ENCODE results near the gene PTPRG. TPM values are rescaled to one million over a fixed set of nuclear protein-coding genes. Genes with fewer than 3 reads are reported as not detected.

Gene PTPRG
- total RNA-seq, 2 donors from 2014 or later: 26.0 to 26.3 TPM

- H3K9ac ChIP-seq (ENCODE audit: low read depth in 2 of 2, low read length in 2 of 2): no peak overlapping the region
- intact Hi-C loops (cut with DNase I): no loop called here
These were observed 384.3 kb downstream of the PTPRG start for GRCh38 chr3:61945657-61946056.

GRCh38 chr3:61946570-61947324 lies 385.4 kb downstream of the PTPRG start:
- Histone ChIP-seq H3K36me3 (no peaks in the 10 kb centered on the region), H3K27me3 (no peaks in the 10 kb centered on the region), H3K27ac (no peak overlapping the region), H3K4me3 (no peak overlapping the region), H3K4me1 (no peaks in the 10 kb centered on the region), H3K9me3 (no peaks in the 10 kb centered on the region), H3K9ac (ENCODE audit: low read depth in 2 of 2, low read length in 2 of 2) (no peak overlapping the region)
- no peak for TF ChIP-seq CTCF (IDR thresholded peaks at IDR 0.05)
- DNase-seq: no peak
- intact Hi-C loops (cut with DNase I): no loop called here

More at GRCh38 chr3:61945657-61946056, 384.3 kb downstream of the PTPRG start:
- no peaks in the 10 kb centered on the region for H3K9me3 ChIP-seq
- H3K36me3 ChIP-seq: no peaks in the 10 kb centered on the region
- no peaks in the 10 kb centered on the region for H3K27me3 ChIP-seq
- TF ChIP-seq CTCF (IDR thresholded peaks at IDR 0.05): no peak
- no peaks in the 10 kb centered on the region for H3K4me1 ChIP-seq
- H3K4me3 ChIP-seq: no peak overlapping the region
- no peak for DNase-seq
- no peak overlapping the region for H3K27ac ChIP-seq

GRCh38 chr3:61947456-61947855 lies 386.1 kb downstream of the PTPRG start:
- Histone ChIP-seq H3K9me3 (no peaks in the 10 kb centered on the region), H3K27me3 (no peaks in the 10 kb centered on the region), H3K27ac (no peak overlapping the region), H3K4me3 (no peak overlapping the region), H3K9ac (ENCODE audit: low read depth in 2 of 2, low read length in 2 of 2) (no peak overlapping the region), H3K4me1 (no peaks in the 10 kb centered on the region), H3K36me3 (no peaks in the 10 kb centered on the region)
- DNase-seq: no peak
- TF ChIP-seq CTCF (IDR thresholded peaks at IDR 0.05): no peak
- intact Hi-C loops (cut with DNase I): no loop called here

DNA sequence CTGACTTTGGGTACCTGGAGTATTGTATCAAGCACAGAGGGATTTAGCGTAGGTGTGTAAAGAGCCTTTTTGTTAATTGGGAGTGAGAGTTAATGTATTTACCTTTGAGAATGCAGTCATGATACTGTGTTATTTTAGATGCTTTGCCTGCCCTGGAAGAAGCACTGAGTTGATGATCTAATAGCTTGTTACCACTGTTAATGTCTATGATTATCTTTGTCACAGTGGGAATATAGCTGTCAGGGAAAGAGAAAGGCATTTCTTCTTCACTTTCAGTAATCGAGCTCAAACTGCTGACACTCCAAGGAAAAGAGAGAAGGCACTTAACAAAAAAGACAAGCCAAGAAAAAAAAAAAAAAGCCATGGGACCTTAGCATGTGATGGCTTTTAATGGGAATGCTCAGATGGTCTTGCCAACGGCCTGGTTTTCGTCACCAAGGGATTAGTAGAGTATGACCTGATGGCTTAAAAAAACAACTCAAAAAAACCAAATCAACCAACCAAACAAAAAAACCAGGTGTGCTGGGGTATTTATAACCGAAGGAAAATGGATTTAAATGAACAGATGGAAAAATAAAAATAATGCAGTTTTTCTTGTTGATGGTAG lies 387.4 kb downstream of the PTPRG start:
- Histone ChIP-seq H3K36me3 (no peaks in the 10 kb centered on the region), H3K9me3 (no peaks in the 10 kb centered on the region), H3K4me1 (no peaks in the 10 kb centered on the region), H3K9ac (ENCODE audit: low read depth in 2 of 2, low read length in 2 of 2) (no peak overlapping the region), H3K27ac (no peak overlapping the region), H3K4me3 (no peak overlapping the region), H3K27me3 (no peaks in the 10 kb centered on the region)
- no peak for TF ChIP-seq CTCF (IDR thresholded peaks at IDR 0.05)
- DNase-seq: no peak
- intact Hi-C loops (cut with DNase I): no loop called here

DNA sequence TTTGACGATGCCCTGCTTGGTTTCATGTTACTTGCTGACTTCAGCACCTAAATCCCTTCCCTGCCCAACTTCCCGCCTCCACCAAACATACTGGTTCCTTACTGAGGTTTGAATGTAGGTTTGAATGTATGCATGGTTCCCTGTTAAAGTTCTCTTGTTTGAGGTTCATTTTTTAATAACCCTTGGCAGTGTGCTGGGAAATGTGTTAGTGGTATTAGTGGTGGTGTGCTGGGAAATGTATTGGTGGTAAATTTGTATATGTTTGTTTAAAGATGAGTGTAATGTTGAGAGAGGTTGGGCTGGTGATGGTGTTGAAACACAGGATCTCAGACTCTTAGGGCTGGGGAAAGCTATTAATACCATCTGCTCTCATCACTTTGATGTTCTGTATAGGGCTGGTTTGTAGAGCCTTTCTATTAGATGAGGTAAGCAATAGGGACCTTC lies 392.7 kb downstream of the PTPRG start:
- no peaks in the 10 kb centered on the region for H3K9me3 ChIP-seq
- H3K27me3 ChIP-seq: no peaks in the 10 kb centered on the region
- TF ChIP-seq CTCF (IDR thresholded peaks at IDR 0.05): no peak
- intact Hi-C loops (cut with DNase I): no loop called here
- H3K4me1 ChIP-seq: no peaks in the 10 kb centered on the region
- no peaks in the 10 kb centered on the region for H3K36me3 ChIP-seq
- no peak overlapping the region for H3K27ac ChIP-seq
- H3K9ac ChIP-seq (ENCODE audit: low read depth in 2 of 2, low read length in 2 of 2): no peak overlapping the region
- H3K4me3 ChIP-seq: no peak overlapping the region
- no peak for DNase-seq
